ENCODE measurements around the gene SPO11.
A peak's percentile ranks its signal among the peaks of the same experiment; 100 is the strongest.

Gene SPO11

GRCh38 chr20:57310821-57311514, 18.6 kb upstream of the SPO11 start:
- DNase-seq (ENCODE audit: low read depth), result no peak

- no peak for DNase-seq (ENCODE audit: low read depth)
These were observed 17.5 kb upstream of the SPO11 start for GRCh38 chr20:57312138-57312537.

DNA sequence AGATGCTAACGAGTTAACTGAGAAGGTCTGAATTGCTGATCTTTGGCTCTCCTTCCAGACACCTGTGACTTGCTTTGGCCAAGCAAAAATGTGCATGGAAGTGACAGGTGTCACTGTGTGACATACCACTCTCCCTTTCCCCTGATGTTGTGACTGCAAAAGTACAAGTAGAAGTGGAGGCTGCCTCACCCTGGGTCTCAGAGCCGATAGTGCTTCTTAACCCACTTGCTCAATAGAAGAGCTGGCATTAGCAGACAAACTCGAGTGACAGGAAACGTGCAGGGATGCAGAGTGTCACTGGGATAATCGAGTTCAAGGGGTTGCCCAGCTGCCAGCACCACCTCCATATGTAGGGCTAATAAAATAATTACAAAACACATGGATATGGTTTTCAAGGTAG, 16.4 kb upstream of the SPO11 start:
- DNase-seq (ENCODE audit: low read depth), result no peak

DNA sequence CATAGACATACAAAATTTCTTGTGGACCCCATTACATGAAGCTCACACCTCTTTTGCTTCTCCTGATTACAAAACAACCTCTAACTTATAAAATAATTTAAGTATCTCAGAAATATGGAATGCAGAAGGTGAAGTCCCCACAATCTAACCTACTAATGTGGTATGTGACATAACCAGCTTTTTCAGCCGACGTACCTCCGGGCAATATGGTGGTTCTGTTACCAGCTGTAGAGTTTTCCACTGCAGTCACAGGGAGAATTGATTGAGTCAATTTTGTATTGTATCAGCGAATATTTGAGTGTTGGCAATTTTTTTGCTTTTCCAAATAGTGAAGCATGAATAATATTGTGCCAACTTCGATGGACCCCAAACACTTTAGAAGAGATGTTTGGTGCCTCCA, 15.7 kb upstream of the SPO11 start:
- DNase-seq (ENCODE audit: low read depth), result no peak

DNA sequence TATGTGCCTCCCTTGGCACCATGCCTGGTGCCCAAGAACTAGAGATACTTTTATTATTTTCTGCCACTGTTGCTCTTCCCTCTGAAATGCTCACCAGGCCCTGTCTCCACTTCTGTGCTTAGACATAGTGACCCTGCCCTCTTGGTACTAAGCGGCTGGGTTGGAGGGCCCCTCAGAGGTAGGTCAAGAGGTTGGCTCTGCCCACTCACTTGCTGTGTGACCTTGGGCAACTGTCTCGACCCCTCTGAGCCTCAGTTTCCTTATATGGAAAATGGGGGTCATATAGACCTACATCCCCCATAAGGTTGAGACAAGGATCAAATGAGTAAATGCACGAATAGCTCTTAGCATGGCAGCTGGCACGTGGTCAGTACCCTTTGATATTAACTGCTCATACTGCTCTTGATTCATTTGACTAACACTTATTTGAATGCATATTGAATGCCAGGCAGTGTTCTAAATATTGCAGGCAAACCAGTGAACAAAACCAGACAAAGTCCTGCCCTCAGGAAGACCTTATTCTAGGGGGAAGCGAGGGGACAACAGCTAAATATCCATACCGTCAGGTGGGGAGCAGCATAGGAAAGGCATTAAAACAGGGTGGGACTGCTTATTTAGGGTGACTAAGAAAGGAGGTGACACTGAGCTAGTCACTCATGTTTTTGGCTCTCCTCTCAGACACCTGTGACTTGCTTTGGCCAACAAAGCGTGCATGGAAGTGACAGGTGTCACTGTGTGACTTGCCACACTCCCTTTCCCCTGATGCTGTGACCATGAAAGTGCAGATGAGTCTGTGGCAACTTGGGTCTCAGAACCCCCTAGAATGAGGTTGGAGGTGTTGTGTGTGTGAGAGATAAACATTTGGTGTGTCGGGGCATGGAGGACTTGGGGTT, 14.3 kb upstream of the SPO11 start:
- no peak for DNase-seq (ENCODE audit: low read depth)

- DNase-seq (ENCODE audit: low read depth), result no peak
These were observed 13.6 kb upstream of the SPO11 start for GRCh38 chr20:57315976-57316480.

- DNase-seq (ENCODE audit: low read depth), result no peak
These were observed 12.8 kb upstream of the SPO11 start for GRCh38 chr20:57316795-57317201.

- DNase-seq (ENCODE audit: low read depth), result no peak
These were observed 12.3 kb upstream of the SPO11 start for GRCh38 chr20:57317316-57317788.

DNA sequence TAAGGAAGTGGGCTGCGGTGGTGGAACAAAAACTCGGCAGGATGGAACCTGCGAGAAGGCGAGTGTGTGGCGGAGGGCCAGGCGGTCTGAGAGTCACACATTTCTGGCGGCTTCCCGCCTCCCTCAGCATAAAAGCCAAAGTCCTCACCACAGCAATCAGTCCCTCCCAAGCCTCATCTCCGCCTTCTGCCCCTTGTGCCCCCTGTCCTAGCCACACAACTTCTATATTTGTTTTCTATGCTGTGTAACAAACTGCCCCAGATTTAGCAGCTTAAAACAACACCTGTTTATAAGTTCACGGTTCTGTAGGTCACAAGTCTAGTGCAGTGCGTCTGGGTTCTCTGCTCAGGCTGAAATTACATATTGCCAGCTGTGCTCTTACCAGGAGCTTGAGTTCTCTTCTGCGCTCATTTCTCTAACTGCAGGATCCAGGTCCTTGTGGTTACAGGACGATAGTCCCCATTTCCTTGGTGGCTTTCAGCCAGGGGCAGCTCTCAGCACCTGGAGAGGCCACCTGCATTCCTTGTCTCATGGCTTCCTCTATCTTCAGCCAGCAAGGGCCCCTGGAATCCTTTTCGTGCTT, 11.7 kb upstream of the SPO11 start:
- DNase-seq (ENCODE audit: low read depth), result no peak

DNA sequence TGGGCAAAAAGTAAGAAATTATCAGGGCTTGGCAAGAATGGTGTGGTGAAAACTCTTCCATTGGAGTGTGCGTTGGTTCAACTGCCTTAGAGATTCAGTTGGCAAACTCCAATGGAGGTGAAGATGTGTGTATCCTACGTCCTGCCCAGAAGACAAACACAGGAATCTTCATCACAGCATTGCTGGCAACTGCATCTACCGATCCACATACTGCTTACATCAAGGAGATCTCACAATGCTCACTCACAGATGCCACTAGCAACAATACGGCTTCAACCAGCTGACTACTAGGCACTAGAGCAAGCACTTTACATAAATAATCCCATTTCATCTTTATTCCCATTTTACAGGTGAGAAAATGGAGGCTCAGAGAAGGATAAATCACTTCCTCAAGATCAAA, 10.0 kb upstream of the SPO11 start:
- DNase-seq (ENCODE audit: low read depth), result no peak

- no peak for DNase-seq (ENCODE audit: low read depth)
These were observed 9.2 kb upstream of the SPO11 start for GRCh38 chr20:57320358-57320757.

DNA sequence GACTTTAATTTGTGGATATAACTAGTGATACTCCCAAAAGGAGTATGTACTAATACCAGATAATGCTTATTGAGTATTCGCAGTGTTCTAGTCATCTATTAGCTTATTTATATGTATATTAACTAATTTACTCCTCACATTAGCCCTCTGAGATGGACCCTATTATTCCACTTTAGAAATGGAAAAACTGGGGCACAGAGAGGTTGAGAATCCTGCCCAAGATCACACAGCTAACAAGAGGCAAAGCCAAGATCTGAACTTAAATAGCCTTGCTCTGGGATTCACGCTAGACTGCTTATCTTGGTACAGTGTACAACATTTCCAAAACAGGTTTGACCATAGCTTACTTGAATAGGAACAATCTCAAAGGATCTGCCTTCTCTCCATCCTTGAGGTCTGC, 8.5 kb upstream of the SPO11 start:
- DNase-seq (ENCODE audit: low read depth), result no peak

- DNase-seq (ENCODE audit: low read depth), result no peak
These were observed 7.1 kb upstream of the SPO11 start for GRCh38 chr20:57322476-57322875.

GRCh38 chr20:57323034-57323433, 6.6 kb upstream of the SPO11 start:
- DNase-seq (ENCODE audit: low read depth), result peak; percentile 34

- DNase-seq (ENCODE audit: low read depth), result no peak
These were observed 3.8 kb upstream of the SPO11 start for GRCh38 chr20:57325632-57326356.

DNA sequence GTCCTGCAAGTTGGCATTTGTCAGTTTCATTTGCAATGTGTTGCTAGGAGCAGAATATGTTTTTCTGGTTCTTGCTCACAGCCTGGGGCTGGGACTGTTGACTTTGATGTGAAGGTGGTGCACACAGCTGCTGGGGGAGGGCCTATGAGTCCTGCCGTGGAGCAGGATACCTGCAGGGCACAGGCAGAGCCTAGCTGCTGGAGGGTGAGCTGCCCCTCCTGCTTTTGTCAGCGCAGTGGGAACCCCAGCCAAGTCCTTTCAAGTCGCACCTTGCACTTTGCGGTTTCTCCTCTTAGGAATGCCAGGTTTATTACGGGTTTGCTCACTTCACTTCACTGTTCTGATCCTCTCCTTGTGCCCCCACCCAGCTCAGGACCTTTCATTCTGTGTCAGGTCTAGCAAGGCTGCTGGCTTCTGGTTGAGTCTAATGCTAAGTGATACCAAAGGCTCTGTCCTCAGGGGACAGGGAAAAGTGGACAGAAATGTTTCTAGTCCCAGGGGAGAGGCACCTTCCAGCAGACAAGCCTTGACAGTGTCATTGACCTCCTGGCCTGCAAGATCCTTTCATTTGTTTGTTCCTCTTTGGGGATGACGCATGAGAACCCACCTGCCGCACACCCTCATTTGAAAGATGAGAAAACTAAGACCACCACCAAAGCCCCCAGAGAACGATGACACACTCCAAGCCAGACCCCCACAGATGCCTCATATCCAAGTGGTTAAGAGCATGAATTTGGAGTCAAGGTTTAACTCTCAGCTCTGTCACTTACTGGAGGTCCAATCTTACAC, 2.7 kb upstream of the SPO11 start:
- no peak for DNase-seq (ENCODE audit: low read depth)

GRCh38 chr20:57327820-57328219, 1.8 kb upstream of the SPO11 start:
- no peak for DNase-seq (ENCODE audit: low read depth)

DNA sequence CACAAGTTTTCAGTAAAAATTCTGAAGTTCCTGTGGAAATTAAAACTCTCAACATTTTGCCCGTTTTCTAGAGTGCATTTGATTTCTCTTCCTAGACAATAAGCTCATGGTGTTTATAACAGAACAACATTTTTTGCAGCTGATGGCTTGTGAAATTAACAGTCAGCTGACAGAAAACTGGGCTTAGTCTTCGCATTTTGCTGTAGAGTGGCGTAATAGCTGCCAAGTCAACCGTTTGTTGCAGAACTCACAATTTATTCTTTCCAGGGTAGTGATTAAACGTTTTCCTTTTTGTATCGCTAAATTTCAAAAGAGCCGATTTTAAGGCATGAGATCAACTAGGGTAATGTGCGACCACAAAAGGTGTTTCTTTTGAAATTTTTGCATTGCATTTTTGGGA, 1.4 kb downstream of the SPO11 start:
- no peak for DNase-seq (ENCODE audit: low read depth)

- no peak for DNase-seq (ENCODE audit: low read depth)
These were observed 2.8 kb downstream of the SPO11 start for GRCh38 chr20:57332105-57333089.

- DNase-seq (ENCODE audit: low read depth), result peak; percentile 16
These were observed 5.8 kb downstream of the SPO11 start for GRCh38 chr20:57335392-57335791.

Data from EH (cell line).